Thyroid gland (tissue), 4 donors: ENCODE measurements around the gene GATA5. TPM values are rescaled to one million over a fixed set of nuclear protein-coding genes. Genes with fewer than 3 reads are reported as not detected.

Source experiments
- DNase-seq, 2 donors: peaks; one replicate each; pipeline ENCODE4 v3.0.0-alpha.2; 2019
- H3K27ac ChIP-seq, 3 donors: fragments of 200-600 bp; sonication (generic); 1 replicate in 2 of 3; 2 replicates in 1 of 3; pipeline ENCODE4 v1.5.1; 2016 to 2019; ENCODE audit warnings: mild to moderate bottlenecking in 1 of 3, moderate library complexity in 1 of 3
- H3K27me3 ChIP-seq: fragments of 200-600 bp; sonication (generic); one replicate; pipeline ENCODE4 v1.5.1; 2019
- H3K36me3 ChIP-seq, 2 donors: fragments of 200-600 bp; sonication (generic); one replicate each; pipeline ENCODE4 v1.5.1; 2016 to 2019
- H3K4me1 ChIP-seq, 2 donors: fragments of 200-600 bp; sonication (generic); one replicate each; pipeline ENCODE4 v1.5.1; 2017 to 2019
- H3K4me3 ChIP-seq, 3 donors: fragments of 200-600 bp; sonication (generic); replicated peaks in 1 of 3; 1 replicate in 2 of 3; 2 replicates in 1 of 3; pipeline ENCODE4 v1.5.1; 2016; ENCODE audit warnings: mild to moderate bottlenecking in 1 of 3
- H3K9me3 ChIP-seq: fragments of 200-600 bp; sonication (generic); one replicate; pipeline ENCODE4 v1.5.1; 2017
- CTCF ChIP-seq, 6 experiments: fragments of 200-600 bp in 3 of 6; fragments of 450-650 bp in 3 of 6; sonication (generic) in 3 of 6; IDR thresholded peaks; one replicate each; pipeline ENCODE4 v1.5.1; 2016 to 2019; ENCODE audit warnings: antibody characterized with exemption in 6 of 6, mild to moderate bottlenecking in 2 of 6, inconsistent platforms in 1 of 6, moderate library complexity in 1 of 6
- POLR2A ChIP-seq, 2 donors: fragments of 450-650 bp; IDR thresholded peaks; one replicate each; pipeline ENCODE4 v1.6.1; 2017; ENCODE audit warnings: antibody characterized with exemption in 2 of 2, mild to moderate bottlenecking in 2 of 2, moderate library complexity in 1 of 2
- WGBS, 2 donors: methylation state at CpG; one replicate each; pipeline ENCODE4 v1.1.5; 2017; 5-methylcytosine and 5-hydroxymethylcytosine counted together
- intact Hi-C: fragments of 100-400 bp; cut with DNase I; formaldehyde crosslinking; loops from one replicate; pipeline ENCODE4 v1.15.1; 2023
- total RNA-seq, 4 donors: library from RNA; depleted of rRNA; stranded (reverse); fragments of >200 nt; gene quantifications; one replicate each; pipeline ENCODE4 v1.2.3, GENCODE V29; 2016

The GATA5 gene
- total RNA-seq, 4 donors from 2014 or later = 0.33 to 0.67 (median 0.54) TPM; not detected in 1

GRCh38 chr20:62501801-62502495, 26.2 kb upstream of the GATA5 start:
- Histone ChIP-seq H3K27ac (no peak overlapping the region), H3K4me3 (no peak overlapping the region), H3K9me3 (no peaks in the 10 kb centered on the region), H3K36me3 (no peaks in the 10 kb centered on the region), H3K4me1 (no peaks in the 10 kb centered on the region), H3K27me3 (no peaks in the 10 kb centered on the region)
- intact Hi-C loops = loop anchor here (5.0 kb wide), 1 partner anchor 115 kb away; no protein-coding TSS in a partner anchor
- 68 to 84% methylated on average over 6 to 11 of the region's 13 CpGs for WGBS, 2 donors
- no peak for DNase-seq
- no peak for TF ChIP-seq CTCF (IDR thresholded peaks at IDR 0.05)
- TF ChIP-seq POLR2A (IDR thresholded peaks at IDR 0.05) = no peak

GRCh38 chr20:62500237-62500864, 24.6 kb upstream of the GATA5 start:
- peak; percentile 72 to 73 for DNase-seq
- Histone ChIP-seq H3K4me1 (no peaks in the 10 kb centered on the region), H3K4me3 (no peak overlapping the region), H3K27me3 (no peaks in the 10 kb centered on the region), H3K9me3 (no peaks in the 10 kb centered on the region), H3K27ac (no peak overlapping the region), H3K36me3 (no peaks in the 10 kb centered on the region)
- peak; percentile 52 to 93 (median 85) for TF ChIP-seq CTCF (IDR thresholded peaks at IDR 0.05)
- TF ChIP-seq POLR2A (IDR thresholded peaks at IDR 0.05) = no peak
- WGBS, 2 donors = 35 to 47% methylated on average over 13 to 20 of the region's 26 CpGs
- intact Hi-C loops = loop anchor here (5.0 kb wide), 1 partner anchor 117 kb away; no protein-coding TSS in a partner anchor

GRCh38 chr20:62499758-62500236, 24.0 kb upstream of the GATA5 start:
- Histone ChIP-seq H3K36me3 (no peaks in the 10 kb centered on the region), H3K4me1 (no peaks in the 10 kb centered on the region), H3K27me3 (no peaks in the 10 kb centered on the region), H3K9me3 (no peaks in the 10 kb centered on the region), H3K27ac (no peak overlapping the region), H3K4me3 (no peak overlapping the region)
- intact Hi-C loops = loop anchor here (5.0 to 10.0 kb wide), 3 partner anchors 118 to 293 kb away; partner anchors contain the start of gene ADRM1
- WGBS, 2 donors = 67 to 68% methylated on average over 18 to 21 of the region's 21 CpGs
- DNase-seq = no peak
- TF ChIP-seq POLR2A (IDR thresholded peaks at IDR 0.05) = no peak
- TF ChIP-seq CTCF (IDR thresholded peaks at IDR 0.05) = no peak

- Histone ChIP-seq H3K4me3 (no peak overlapping the region), H3K27me3 (no peaks in the 10 kb centered on the region), H3K27ac (no peak overlapping the region), H3K36me3 (no peaks in the 10 kb centered on the region), H3K9me3 (no peaks in the 10 kb centered on the region), H3K4me1 (no peaks in the 10 kb centered on the region)
- no peak for DNase-seq
- 80 to 92% methylated on average over 6 of the region's 6 CpGs for WGBS, 2 donors
- intact Hi-C loops = loop anchor here (5.0 to 10.0 kb wide), 2 partner anchors 194 to 293 kb away; partner anchors contain the start of gene ADRM1
- no peak for TF ChIP-seq CTCF (IDR thresholded peaks at IDR 0.05)
- no peak for TF ChIP-seq POLR2A (IDR thresholded peaks at IDR 0.05)
Observed at GRCh38 chr20:62498874-62499273, 23.1 kb upstream of the GATA5 start.
